K562 treated with DMSO at 1 percent for 48 hours (cell line): Measurements from ENCODE around the gene CLEC4M. TPM values are rescaled to one million over a fixed set of nuclear protein-coding genes. Genes with fewer than 3 reads are reported as not detected.

Experiments
- total RNA-seq: library from RNA; unstranded; fragments of 300-600 nt; gene quantifications from 2 replicates; pipeline ENCODE4 v1.2.3, GENCODE V29; 2022; ENCODE audit warnings: low replicate concordance; ENCODE audit errors: extremely low read depth

The CLEC4M gene
- total RNA-seq: not detected in 2 replicates

GRCh38 chr19:7762719-7763293 lies at the start of gene CLEC4M:
Gene CLEC4M, plus strand, starts transcription at chr19:7763243. Its CDS starts 24 bp downstream, at chr19:7763267.

GRCh38 chr19:7732045-7732444 lies 31.0 kb upstream of the CLEC4M start, which contains the start of gene CLEC4G:
Gene CLEC4G, minus strand, starts transcription at chr19:7732110. Its CDS starts 8 bp downstream, at chr19:7732102.

GRCh38 chr19:7746903-7747884 lies 15.8 kb upstream of the CLEC4M start, which contains the start of gene CD209:
Gene CD209, minus strand, starts transcription at chr19:7747534. Its CDS starts 23 bp downstream, at chr19:7747511.

Other genes with a start within 250 kb of the CLEC4M start
- not detected in 2 replicates for gene ZNF358, start 247.1 kb upstream of the CLEC4M start, total RNA-seq
- not detected in 2 replicates for gene MCOLN1, start 240.6 kb upstream of the CLEC4M start, total RNA-seq
- gene PNPLA6, start 227.5 kb upstream of the CLEC4M start, total RNA-seq: not detected in 2 replicates
- not detected in 2 replicates for gene CAMSAP3, start 167.4 kb upstream of the CLEC4M start, total RNA-seq
- not detected in 2 replicates for gene XAB2, start 133.7 kb upstream of the CLEC4M start, total RNA-seq
- not detected in 2 replicates for gene PET100, start 133.4 kb upstream of the CLEC4M start, total RNA-seq
- gene PCP2, start 129.5 kb upstream of the CLEC4M start, total RNA-seq: not detected in 2 replicates
- gene STXBP2, start 126.1 kb upstream of the CLEC4M start, total RNA-seq: not detected in 2 replicates
- not detected in 2 replicates for gene RETN, start 94.2 kb upstream of the CLEC4M start, total RNA-seq
- gene MCEMP1, start 86.2 kb upstream of the CLEC4M start, total RNA-seq: not detected in 2 replicates
- not detected in 2 replicates for gene TRAPPC5, start 82.4 kb upstream of the CLEC4M start, total RNA-seq
- not detected in 2 replicates for gene FCER2, start 61.1 kb upstream of the CLEC4M start, total RNA-seq
- gene CLEC4G, start 31.1 kb upstream of the CLEC4M start, total RNA-seq: not detected in 2 replicates
- gene CD209, start 15.7 kb upstream of the CLEC4M start, total RNA-seq: not detected in 2 replicates
- not detected in 2 replicates for gene EVI5L, start 67.0 kb downstream of the CLEC4M start, total RNA-seq
- not detected in 2 replicates for gene PRR36, start 111.1 kb downstream of the CLEC4M start, total RNA-seq
- gene LRRC8E, start 125.3 kb downstream of the CLEC4M start, total RNA-seq: not detected in 2 replicates
- gene MAP2K7, start 140.6 kb downstream of the CLEC4M start, total RNA-seq: not detected in 2 replicates
- not detected in 2 replicates for gene TGFBR3L, start 151.6 kb downstream of the CLEC4M start, total RNA-seq
- gene SNAPC2, start 157.1 kb downstream of the CLEC4M start, total RNA-seq: not detected in 2 replicates
- not detected in 2 replicates for gene CTXN1, start 162.9 kb downstream of the CLEC4M start, total RNA-seq
- gene TIMM44, start 180.4 kb downstream of the CLEC4M start, total RNA-seq: not detected in 2 replicates
- not detected in 2 replicates for gene ELAVL1, start 242.4 kb downstream of the CLEC4M start, total RNA-seq